HCT116 (cell line): ENCODE results near the gene TEX10. TPM values are rescaled to one million over a fixed set of nuclear protein-coding genes. Genes with fewer than 3 reads are reported as not detected.

Source experiments
- ATAC-seq: fragments of 200-7000 bp; cut with Tn5 transposase; 2 replicates; pipeline ENCODE4 v1.9.1; 2020; ENCODE audit warnings: mild to moderate bottlenecking, moderate library complexity
- BruUV-seq: library from RNA; stranded (reverse); fragments of 400-500 nt; replicated peaks from 2 replicates; lab custom pipeline; 2021; lab: Mats Ljungman, UMichigan
- CTCF ChIA-PET: fragments of 300-600 bp; sonication (Branson Sonifier 250); formaldehyde crosslinking; loops from one replicate; lab custom pipeline; 2021; ENCODE audit warnings: antibody characterized with exemption; lab: Charles Lee
- POLR2A ChIA-PET: fragments of 300-600, 350-600 bp; sonication (Branson Sonifier 250); formaldehyde crosslinking; loops from one replicate; lab custom pipeline; 2021; ENCODE audit warnings: antibody characterized with exemption; lab: Charles Lee
- RAD21 ChIA-PET, 2 experiments: fragments of 300-600 bp; sonication (Branson Sonifier 250); formaldehyde crosslinking; loops; one replicate each; lab custom pipeline; 2023; ENCODE audit warnings: low total read pairs in 2 of 2; ENCODE audit not compliant: uncharacterized antibody in 2 of 2, unreplicated experiment in 2 of 2, low non-redundant PET in 1 of 2; lab: Charles Lee
- DNase-seq: peaks from one replicate; pipeline ENCODE4 v3.0.0-alpha.2; 2010; ENCODE audit warnings: low read depth, low spot score
- H2AFZ ChIP-seq: fragments of 200-600 bp; shearing (Covaris generic), sonication (generic); 2 replicates; pipeline ENCODE4 v1.6.1; 2017; ENCODE audit warnings: low read depth, mixed run types, mixed read lengths, antibody characterized with exemption, low read length; ENCODE audit not compliant: poor library complexity, severe bottlenecking
- H3K27ac ChIP-seq: 2 replicates; pipeline ENCODE4 v1.5.1; 2012; ENCODE audit warnings: low read depth, low read length
- H3K27me3 ChIP-seq: fragments of 200-600 bp; sonication (generic); 2 replicates; pipeline ENCODE4 v1.6.1; 2016; ENCODE audit warnings: mixed run types, low read length, mixed read lengths; ENCODE audit not compliant: insufficient read depth
- H3K36me3 ChIP-seq, 2 experiments: fragments of 200-500 bp in 1 of 2; fragments of 200-600 bp in 1 of 2; sonication (Bioruptor generic) in 1 of 2; sonication (generic) in 1 of 2; 2 replicates each; pipeline versions ENCODE4 v1.5.1 to v1.6.1; 2014 to 2016; ENCODE audit warnings: low read length in 2 of 2, inconsistent platforms in 1 of 2, mixed read lengths in 1 of 2, mixed run types in 1 of 2; ENCODE audit not compliant: insufficient read depth in 2 of 2, control insufficient read depth in 1 of 2
- H3K4me1 ChIP-seq, 2 experiments: fragments of 200-600 bp in 1 of 2; sonication (generic) in 1 of 2; 2 replicates each; pipeline versions ENCODE4 v1.5.1 to v1.6.1; 2012 to 2017; ENCODE audit warnings: low read length in 2 of 2, inconsistent platforms in 1 of 2, mild to moderate bottlenecking in 1 of 2, mixed read lengths in 1 of 2, mixed run types in 1 of 2, moderate library complexity in 1 of 2; ENCODE audit not compliant: insufficient read depth in 2 of 2, control insufficient read depth in 1 of 2
- H3K4me2 ChIP-seq: fragments of 200-600 bp; sonication (generic); 2 replicates; pipeline ENCODE4 v1.6.1; 2017; ENCODE audit warnings: mixed run types, low read length, mixed read lengths
- H3K4me3 ChIP-seq, 2 experiments: fragments of 200-600 bp in 1 of 2; sonication (generic) in 1 of 2; replicated peaks in 1 of 2; 2 replicates each; pipeline ENCODE4 v1.5.1; 2011 to 2016; ENCODE audit warnings: low read length in 2 of 2, control low read depth in 1 of 2, low read depth in 1 of 2, mild to moderate bottlenecking in 1 of 2, mixed read lengths in 1 of 2, mixed run types in 1 of 2
- H3K79me2 ChIP-seq: fragments of 200-600 bp; sonication (generic); 2 replicates; pipeline ENCODE4 v1.6.1; 2017; ENCODE audit warnings: mild to moderate bottlenecking, mixed run types, low read length, moderate library complexity, mixed read lengths; ENCODE audit not compliant: insufficient read depth
- H3K9ac ChIP-seq: fragments of 200-600 bp; sonication (generic); 2 replicates; pipeline ENCODE4 v1.6.1; 2016; ENCODE audit warnings: low read length, mixed read lengths
- H3K9me2 ChIP-seq: fragments of 200-600 bp; sonication (generic), shearing (Covaris generic); 2 replicates; pipeline ENCODE4 v1.6.1; 2017; ENCODE audit warnings: mixed run types, mild to moderate bottlenecking, moderate library complexity; ENCODE audit not compliant: insufficient read depth
- H3K9me3 ChIP-seq, 2 experiments: fragments of 200-500 bp in 1 of 2; fragments of 200-600 bp in 1 of 2; sonication (Bioruptor generic) in 1 of 2; sonication (generic) in 1 of 2; 2 replicates each; pipeline ENCODE4 v1.6.1; 2014 to 2017; ENCODE audit warnings: low read length in 2 of 2, mixed read lengths in 2 of 2, inconsistent platforms in 1 of 2, low read depth in 1 of 2, mild to moderate bottlenecking in 1 of 2, mixed run types in 1 of 2, moderate library complexity in 1 of 2; ENCODE audit not compliant: control insufficient read depth in 1 of 2, insufficient read depth in 1 of 2
- H4K20me1 ChIP-seq: fragments of 200-600 bp; sonication (generic), shearing (Covaris generic); 2 replicates; pipeline ENCODE4 v1.6.1; 2017; ENCODE audit warnings: mixed run types, mild to moderate bottlenecking, moderate library complexity; ENCODE audit not compliant: insufficient read depth
- EGR1 ChIP-seq: IDR thresholded peaks from 2 replicates; pipeline ENCODE4 v1.6.1; 2012; ENCODE audit warnings: low read depth
- EZH2 ChIP-seq: fragments of 200-600 bp; sonication (generic); IDR thresholded peaks from 2 replicates; pipeline ENCODE4 v1.6.1; 2017; ENCODE audit warnings: antibody characterized with exemption, mixed run types
- EZH2phosphoT487 ChIP-seq: fragments of 200-600 bp; IDR thresholded peaks from 2 replicates; pipeline ENCODE4 v1.6.1; 2018; ENCODE audit warnings: antibody characterized with exemption, borderline replicate concordance
- JUND ChIP-seq: IDR thresholded peaks from 2 replicates; pipeline ENCODE4 v1.6.1; 2012
- POLR2AphosphoS5 ChIP-seq: IDR thresholded peaks from 2 replicates; pipeline ENCODE4 v1.6.1; 2011; ENCODE audit warnings: mild to moderate bottlenecking, low read depth, low read length, moderate library complexity
- RAD21 ChIP-seq: IDR thresholded peaks from 2 replicates; pipeline ENCODE4 v1.6.1; 2012; ENCODE audit warnings: low read depth, mild to moderate bottlenecking
- SIN3A ChIP-seq: IDR thresholded peaks from 2 replicates; pipeline ENCODE4 v1.6.1; 2012; ENCODE audit warnings: low read depth
- SP1 ChIP-seq: IDR thresholded peaks from 2 replicates; pipeline ENCODE4 v1.6.1; 2012; ENCODE audit warnings: low read depth
- TCF7L2 ChIP-seq: IDR thresholded peaks from 2 replicates; pipeline ENCODE4 v1.7.0; 2011; ENCODE audit warnings: borderline replicate concordance, inconsistent platforms; ENCODE audit not compliant: insufficient read depth, insufficient read length; ENCODE audit errors: extremely low read depth
- YY1 ChIP-seq: IDR thresholded peaks from 2 replicates; pipeline ENCODE4 v1.6.1; 2011; ENCODE audit warnings: low read length, low read depth, moderate library complexity, mild to moderate bottlenecking; ENCODE audit not compliant: insufficient replicate concordance; ENCODE audit errors: extremely low read depth
- ZFX ChIP-seq: fragments of 450-650 bp; IDR thresholded peaks from 2 replicates; pipeline ENCODE4 v1.6.1; 2017
- ZNF274 ChIP-seq: fragments of 200-500 bp; sonication (Bioruptor generic); IDR thresholded peaks from 2 replicates; pipeline ENCODE4 v1.6.1; 2014; ENCODE audit warnings: mild to moderate bottlenecking, low read depth, low read length, inconsistent platforms
- intact Hi-C: fragments of 100-400 bp; cut with micrococcal nuclease; formaldehyde crosslinking; loops from 2 replicates; pipeline ENCODE4 v1.10.0; 2022
- total RNA-seq: library from RNA; stranded (reverse); gene quantifications from one replicate; pipeline ENCODE4 v1.2.1, GENCODE V29; 2021; ENCODE audit not compliant: unreplicated experiment
- TF ChIP-seq, protein P1 (sequence below): IDR thresholded peaks from 2 replicates; pipeline ENCODE4 v1.6.1; 2012; ENCODE audit warnings: low read depth
- TF ChIP-seq, protein P2 (sequence below), 3 experiments: fragments of 200-600 bp in 1 of 3; sonication (generic) in 1 of 3; IDR thresholded peaks in 2 of 3; conservative IDR thresholded peaks in 1 of 3; 2 replicates each; pipeline ENCODE4 v1.5.1; 2012 to 2017; ENCODE audit warnings: low read depth in 2 of 3, low read length in 2 of 3, antibody characterized with exemption in 1 of 3, borderline replicate concordance in 1 of 3, control low read depth in 1 of 3, mild to moderate bottlenecking in 1 of 3, mixed read lengths in 1 of 3, mixed run types in 1 of 3, moderate library complexity in 1 of 3; ENCODE audit not compliant: insufficient read depth in 1 of 3
- TF ChIP-seq, protein P3 (sequence below): IDR thresholded peaks from 2 replicates; pipeline ENCODE4 v1.6.1; 2012
- TF ChIP-seq, protein P4 (sequence below): IDR thresholded peaks from 2 replicates; pipeline ENCODE4 v1.6.1; 2012

Gene TEX10
- total RNA-seq, 1 experiment from 2014 or later, result 53.0 TPM

DNA sequence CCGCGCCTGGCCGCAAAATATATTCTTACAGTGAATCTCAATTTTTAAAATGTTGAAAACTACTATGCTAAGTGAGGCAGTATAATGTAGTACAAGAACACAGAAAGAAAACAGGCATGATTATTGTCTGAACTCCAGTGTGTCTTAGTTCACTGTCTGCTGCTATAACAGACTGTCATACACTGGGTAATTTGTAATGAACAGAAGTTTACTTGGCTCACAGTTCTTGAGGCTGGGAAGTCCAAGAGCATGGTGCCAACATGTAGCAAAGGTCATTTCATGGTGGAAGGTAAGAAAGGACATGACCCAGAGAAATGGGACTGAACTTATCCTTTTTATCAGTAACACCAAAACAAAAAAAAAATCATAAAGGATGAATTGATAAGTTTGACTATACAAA is 19.9 kb upstream of the TEX10 start:
- H4K20me1 ChIP-seq, result no peaks in the 10 kb centered on the region
- ChIA-PET RAD21 (no interaction called here), CTCF (no interaction called here), POLR2A (no interaction called here)
- H3K9me2 ChIP-seq, result no peaks in the 10 kb centered on the region
- intact Hi-C loops, result no loop called here
- H2AFZ ChIP-seq, result no peak overlapping the region
- 0 out of 4 replicates have a peak, but pooled peaks cover 0 to 3% of the 10 kb centered on the region in 2 experiments for H3K9me3 ChIP-seq
- H3K4me2 ChIP-seq, result no peak overlapping the region
- H3K4me1 ChIP-seq, result no peaks in the 10 kb centered on the region; a peak in 1 of 4 replicates
- H3K9ac ChIP-seq, result no peak overlapping the region
- BruUV-seq, result no TSS peak
- H3K36me3 ChIP-seq, result no peaks in the 10 kb centered on the region
- TF ChIP-seq RAD21 (no peak), EZH2 (no peak), EGR1 (no peak), JUND (no peak), EZH2phosphoT487 (no peak), YY1 (no peak), ZNF274 (no peak), SIN3A (no peak), ZFX (no peak), POLR2AphosphoS5 (no peak), SP1 (no peak), TCF7L2 (no peak)
- TF ChIP-seq, protein P1, sequence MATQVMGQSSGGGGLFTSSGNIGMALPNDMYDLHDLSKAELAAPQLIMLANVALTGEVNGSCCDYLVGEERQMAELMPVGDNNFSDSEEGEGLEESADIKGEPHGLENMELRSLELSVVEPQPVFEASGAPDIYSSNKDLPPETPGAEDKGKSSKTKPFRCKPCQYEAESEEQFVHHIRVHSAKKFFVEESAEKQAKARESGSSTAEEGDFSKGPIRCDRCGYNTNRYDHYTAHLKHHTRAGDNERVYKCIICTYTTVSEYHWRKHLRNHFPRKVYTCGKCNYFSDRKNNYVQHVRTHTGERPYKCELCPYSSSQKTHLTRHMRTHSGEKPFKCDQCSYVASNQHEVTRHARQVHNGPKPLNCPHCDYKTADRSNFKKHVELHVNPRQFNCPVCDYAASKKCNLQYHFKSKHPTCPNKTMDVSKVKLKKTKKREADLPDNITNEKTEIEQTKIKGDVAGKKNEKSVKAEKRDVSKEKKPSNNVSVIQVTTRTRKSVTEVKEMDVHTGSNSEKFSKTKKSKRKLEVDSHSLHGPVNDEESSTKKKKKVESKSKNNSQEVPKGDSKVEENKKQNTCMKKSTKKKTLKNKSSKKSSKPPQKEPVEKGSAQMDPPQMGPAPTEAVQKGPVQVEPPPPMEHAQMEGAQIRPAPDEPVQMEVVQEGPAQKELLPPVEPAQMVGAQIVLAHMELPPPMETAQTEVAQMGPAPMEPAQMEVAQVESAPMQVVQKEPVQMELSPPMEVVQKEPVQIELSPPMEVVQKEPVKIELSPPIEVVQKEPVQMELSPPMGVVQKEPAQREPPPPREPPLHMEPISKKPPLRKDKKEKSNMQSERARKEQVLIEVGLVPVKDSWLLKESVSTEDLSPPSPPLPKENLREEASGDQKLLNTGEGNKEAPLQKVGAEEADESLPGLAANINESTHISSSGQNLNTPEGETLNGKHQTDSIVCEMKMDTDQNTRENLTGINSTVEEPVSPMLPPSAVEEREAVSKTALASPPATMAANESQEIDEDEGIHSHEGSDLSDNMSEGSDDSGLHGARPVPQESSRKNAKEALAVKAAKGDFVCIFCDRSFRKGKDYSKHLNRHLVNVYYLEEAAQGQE, result no peak
- TF ChIP-seq, protein P2, sequence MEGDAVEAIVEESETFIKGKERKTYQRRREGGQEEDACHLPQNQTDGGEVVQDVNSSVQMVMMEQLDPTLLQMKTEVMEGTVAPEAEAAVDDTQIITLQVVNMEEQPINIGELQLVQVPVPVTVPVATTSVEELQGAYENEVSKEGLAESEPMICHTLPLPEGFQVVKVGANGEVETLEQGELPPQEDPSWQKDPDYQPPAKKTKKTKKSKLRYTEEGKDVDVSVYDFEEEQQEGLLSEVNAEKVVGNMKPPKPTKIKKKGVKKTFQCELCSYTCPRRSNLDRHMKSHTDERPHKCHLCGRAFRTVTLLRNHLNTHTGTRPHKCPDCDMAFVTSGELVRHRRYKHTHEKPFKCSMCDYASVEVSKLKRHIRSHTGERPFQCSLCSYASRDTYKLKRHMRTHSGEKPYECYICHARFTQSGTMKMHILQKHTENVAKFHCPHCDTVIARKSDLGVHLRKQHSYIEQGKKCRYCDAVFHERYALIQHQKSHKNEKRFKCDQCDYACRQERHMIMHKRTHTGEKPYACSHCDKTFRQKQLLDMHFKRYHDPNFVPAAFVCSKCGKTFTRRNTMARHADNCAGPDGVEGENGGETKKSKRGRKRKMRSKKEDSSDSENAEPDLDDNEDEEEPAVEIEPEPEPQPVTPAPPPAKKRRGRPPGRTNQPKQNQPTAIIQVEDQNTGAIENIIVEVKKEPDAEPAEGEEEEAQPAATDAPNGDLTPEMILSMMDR (IDR thresholded peaks at IDR 0.05 in 2 of 3, conservative IDR thresholded peaks at IDR 0.05 in 1 of 3; ENCODE audit: borderline replicate concordance in 1 of 3, insufficient read depth in 1 of 3, low read depth in 2 of 3, low read length in 2 of 3), result no peak
- TF ChIP-seq, protein P3, sequence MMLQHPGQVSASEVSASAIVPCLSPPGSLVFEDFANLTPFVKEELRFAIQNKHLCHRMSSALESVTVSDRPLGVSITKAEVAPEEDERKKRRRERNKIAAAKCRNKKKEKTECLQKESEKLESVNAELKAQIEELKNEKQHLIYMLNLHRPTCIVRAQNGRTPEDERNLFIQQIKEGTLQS, result no peak
- TF ChIP-seq, protein P4, sequence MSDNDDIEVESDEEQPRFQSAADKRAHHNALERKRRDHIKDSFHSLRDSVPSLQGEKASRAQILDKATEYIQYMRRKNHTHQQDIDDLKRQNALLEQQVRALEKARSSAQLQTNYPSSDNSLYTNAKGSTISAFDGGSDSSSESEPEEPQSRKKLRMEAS, result no peak
- H3K27ac ChIP-seq, result no peak overlapping the region
- H3K4me3 ChIP-seq, result no peak overlapping the region
- DNase-seq, result no peak
- ATAC-seq, result no peak
- no peaks in the 10 kb centered on the region for H3K27me3 ChIP-seq
- no peaks in the 10 kb centered on the region for H3K79me2 ChIP-seq
